Activated gamma-delta T cell treated with Interleukin-2 at 50 U/mL for 16 hours (primary cell): ENCODE data around the gene WDR76.
A peak's percentile ranks its signal among the peaks of the same experiment; 100 is the strongest.

Source experiments
- DNase-seq: peaks from one replicate; pipeline ENCODE4 v3.0.0-alpha.2; 2020

WDR76 gene

DNA sequence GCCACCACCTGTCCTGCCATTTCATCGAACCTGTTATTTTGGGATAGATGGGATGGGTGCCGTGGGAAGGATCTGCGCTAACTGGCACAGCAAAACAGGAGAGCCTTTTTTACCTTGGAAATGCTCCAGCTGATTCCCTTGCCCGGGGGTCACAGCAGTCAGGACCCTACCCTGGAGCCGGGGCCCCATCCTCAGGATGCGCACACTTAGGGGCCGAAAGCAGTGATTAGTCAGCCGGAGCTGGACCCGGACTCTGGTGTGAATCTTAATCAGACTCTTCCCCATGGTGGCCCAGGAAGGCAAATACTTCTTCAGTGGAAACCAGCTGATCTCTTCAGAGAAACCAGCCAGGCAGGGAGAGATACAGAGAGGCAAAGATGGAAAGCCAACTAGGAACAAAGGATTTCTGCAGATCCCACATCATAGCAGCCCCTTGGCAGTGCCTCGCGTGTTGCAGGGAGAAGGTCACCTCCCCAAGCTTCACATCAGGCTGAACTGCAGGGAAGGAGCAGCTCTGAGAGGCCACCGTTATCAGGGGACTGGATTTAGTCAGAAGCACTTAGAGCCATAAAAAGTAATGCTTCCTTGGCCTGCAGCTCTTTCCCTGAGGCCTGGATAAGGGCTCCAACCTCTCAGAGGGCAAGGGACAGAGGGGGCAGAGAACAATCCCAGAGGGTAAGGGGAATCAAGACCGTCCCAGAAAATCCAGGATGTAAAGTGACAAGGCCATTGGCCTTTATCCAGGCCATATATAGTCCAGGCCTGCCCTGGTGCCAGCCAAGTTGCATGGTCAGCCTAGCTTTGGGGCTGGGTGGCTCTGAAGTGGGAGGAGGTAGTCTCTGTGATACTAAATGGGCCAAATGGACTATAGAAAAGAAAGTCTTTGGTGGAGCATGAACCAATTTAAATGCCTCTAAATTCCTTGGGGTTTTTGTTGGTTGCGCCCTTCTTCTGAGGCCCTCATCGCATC, 52.9 kb downstream of the WDR76 start:
- DNase-seq, result no peak

DNA sequence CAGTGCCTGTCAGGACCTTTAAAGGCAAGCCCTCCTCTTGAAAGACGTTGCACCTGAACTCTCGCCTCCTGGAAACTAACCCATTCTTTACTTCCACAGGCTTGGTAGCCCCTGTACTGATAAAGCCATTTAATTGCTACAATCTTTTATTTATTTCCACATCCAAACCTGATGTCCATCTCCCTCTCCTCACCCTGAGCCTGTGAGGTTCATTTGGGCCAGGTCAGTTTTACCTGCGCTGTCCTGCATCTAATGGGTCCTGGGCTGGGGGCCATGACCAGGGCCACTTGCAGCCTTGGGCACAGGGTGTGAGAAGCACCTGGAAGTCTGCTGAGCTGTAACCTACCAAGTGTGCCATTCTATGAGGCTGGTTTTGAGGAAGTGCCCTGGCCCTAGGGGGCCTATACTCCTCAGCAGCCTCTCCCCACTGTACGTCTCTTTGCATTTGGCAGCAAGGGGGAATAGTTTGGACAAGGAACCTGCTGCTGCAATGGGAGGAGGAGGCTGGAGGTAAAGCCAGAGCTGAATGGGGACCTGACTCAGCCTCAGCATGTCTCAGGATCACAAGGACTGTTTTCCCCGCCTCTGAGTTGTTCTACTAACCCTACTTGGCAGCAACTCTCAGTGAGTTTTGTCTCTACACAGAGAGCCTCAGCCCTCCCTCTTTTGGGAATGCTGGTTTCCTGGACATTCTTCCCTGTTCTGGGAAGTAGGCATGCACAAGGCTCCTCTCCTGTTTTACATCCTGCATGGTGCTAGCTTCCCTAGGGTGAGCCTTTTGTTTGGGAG, 53.8 kb downstream of the WDR76 start:
- DNase-seq, result no peak

DNA sequence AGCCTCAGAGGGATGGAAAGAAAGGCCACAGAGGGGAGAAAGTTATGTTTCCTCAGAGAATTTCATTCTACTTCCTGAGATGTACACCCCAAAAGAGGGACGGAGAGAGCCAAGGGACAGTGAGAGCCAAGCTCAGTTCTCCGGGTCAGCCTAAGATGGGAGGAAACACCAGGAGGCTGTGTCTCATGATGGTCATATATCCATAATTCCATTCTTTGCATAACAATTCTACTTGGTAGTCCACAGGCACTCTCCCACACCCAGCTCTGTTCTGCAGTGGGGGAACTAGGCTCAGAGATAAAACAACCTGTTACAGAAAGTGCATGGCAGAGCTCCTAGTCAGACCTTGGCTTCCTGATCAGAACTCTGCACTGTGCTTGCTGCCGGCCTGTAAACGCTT, 54.4 kb downstream of the WDR76 start:
- DNase-seq, result no peak

DNA sequence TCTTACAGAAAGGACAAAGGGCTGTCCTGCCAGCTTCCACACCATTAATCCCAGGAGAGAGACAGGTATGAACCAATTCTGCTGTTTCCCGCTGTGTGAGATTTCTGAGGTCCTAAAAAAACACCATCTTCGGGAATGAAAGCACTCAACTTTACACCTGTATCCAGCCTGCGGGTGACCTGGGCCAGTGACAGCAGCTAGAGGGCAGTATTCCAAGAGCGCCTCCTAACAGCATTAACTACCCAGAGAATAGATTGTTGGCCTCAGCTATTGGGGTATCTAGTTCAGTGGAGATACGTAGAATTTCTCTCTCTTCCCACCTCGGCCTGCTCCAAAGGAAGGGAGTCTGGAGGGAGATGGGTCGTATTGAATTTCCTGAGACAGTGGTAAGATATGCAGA, 55.1 kb downstream of the WDR76 start:
- DNase-seq, result no peak

DNA sequence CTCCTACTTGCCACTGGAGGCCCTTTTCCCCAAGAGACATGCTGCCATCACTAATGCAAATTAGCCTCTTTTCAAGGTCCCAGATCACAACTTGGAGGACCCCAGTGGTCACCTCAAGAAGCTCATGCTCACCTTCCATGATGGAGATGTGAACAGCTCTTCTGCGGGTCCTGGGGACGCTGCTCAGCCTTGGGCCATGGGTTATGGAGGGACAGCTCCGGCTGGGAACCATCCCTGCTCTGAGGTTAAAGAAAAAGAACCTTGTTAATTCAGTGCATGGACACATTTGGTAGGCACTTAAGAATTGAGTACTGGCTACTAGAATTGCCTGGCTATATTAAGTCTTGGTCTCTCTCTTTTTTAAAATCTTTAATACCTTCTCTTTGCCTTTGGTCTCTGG, 56.8 kb downstream of the WDR76 start:
- no peak for DNase-seq

DNA sequence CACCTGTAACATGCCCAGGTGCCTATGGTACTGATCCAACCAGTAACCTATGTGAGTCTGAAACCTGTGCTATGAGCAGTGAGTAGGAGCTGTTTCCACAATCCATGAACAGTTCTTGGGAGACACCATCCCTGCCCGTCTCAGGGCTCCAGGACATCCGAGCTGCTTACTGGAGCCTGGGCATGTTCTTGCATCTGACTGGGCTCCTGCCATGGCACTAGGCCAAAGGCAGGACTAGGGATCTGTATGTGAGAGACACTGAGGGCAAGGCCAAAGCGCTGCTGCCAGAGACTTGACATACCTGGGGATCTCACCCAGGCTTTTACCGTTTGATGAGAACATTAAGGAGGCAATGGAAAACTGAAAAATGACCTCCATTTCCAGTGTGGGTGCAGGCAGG, 59.8 kb downstream of the WDR76 start:
- DNase-seq, result no peak

DNA sequence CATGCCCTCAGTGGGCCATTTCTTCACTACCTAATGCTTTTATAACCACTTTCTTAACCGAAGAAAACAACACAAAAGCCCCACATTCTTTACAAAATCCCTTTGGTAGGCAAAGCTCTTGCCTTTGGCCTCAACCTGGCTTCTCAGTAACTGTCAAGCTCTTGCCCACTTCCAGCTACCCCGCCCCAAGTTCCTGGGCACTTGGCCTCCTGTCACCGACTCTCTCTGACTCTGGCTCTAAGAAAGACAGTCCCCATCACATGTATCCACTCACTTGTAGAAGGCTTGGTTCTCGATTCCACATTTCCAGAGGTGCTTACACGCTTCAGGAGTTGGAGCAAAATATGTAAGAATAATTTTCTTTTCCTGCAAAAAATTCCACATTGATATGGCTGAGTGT, 61.1 kb downstream of the WDR76 start:
- DNase-seq, result no peak

DNA sequence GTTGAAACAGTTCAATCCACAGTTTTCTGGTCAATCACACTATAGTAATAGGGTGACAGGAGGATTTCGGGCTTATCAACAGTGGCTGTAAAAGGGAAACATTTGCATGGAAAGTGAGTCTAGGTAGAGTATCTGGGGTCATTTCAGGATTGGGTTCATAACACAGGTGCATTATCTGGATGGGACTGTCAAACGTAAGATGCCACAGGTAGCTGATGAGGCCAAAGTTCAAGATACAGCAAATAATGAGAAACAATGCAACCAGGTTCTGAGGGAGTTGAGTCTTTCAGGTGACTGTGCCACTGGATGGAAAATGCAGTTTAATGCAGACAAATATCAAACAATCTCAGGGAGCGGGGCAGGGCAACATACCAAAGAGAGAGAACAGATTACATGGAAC, 62.2 kb downstream of the WDR76 start:
- no peak for DNase-seq

DNA sequence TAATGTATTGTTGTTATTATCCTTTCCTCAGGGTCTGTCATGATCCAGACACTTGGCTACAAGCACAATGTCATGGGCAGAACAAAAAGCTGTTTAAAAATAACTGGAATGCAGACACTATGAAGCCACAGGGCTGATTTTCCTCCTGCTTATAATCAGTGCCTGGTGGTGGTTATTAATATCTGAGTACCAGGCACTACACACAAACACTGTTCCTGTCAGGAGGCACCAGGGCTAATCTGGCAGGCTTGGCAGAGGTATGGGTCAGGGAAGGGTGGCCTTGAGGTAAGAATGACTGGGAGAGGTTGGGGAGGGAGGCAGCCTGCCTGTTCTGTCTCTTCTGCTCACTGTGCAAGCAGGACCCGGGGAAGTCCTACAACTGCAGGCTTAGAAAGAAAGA, 67.2 kb downstream of the WDR76 start:
- DNase-seq, result no peak

DNA sequence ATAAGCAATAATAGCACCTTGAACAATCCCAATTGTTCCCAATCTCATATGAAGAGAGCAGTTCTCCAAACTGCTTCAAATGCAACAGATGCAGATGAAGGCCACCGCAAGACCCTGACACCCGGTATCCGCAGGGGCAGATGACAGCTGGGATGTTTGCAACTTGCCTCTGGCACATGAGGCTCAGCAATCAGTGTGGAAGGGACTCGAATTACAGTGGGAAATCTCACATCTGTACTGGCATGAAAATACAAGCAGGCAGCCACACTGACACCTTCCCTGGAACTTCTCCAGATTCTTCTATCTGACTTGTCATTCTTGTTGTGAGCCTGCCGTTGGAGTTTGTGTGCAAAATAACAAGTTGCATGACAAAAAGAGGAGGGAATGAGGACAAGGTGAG, 68.8 kb downstream of the WDR76 start:
- DNase-seq, result no peak

DNA sequence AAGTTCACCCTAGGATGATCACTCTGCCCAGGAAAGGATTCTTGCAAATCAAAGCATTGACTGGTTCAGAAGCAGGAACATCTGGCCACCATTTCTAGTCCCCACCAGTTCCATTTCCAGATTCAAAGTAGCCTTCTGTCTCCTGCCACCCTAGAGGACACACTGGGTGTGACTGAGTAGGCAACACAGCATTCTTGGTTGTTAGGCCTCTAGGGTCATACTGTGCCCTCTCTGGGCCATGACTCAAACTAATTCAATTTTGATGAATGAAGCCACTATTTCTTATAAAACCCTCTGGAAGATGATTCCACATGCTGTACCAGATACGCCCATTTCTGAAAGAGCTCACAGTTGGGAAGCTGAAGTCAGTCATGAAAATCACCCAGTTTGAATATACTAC, 69.7 kb downstream of the WDR76 start:
- no peak for DNase-seq

DNA sequence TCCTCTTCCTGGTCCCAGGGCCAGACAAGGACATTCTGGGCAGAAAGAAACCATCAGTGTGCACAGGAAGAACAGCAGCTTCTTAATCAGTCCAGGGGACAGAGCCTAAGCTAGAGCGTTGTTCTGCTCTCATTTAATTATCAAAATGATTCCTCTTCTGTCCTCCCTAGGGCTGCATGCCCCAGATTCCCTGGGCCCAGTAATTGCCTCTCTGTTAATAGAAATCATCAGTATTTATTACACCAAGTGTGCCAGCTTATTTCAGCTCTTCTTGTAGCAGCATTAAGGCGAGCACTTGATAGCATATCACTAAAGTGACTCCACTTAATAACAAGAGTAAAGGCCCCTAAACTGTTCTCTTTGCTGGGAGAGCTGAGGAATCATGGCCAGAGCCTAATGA, 72.1 kb downstream of the WDR76 start:
- DNase-seq, result no peak

DNA sequence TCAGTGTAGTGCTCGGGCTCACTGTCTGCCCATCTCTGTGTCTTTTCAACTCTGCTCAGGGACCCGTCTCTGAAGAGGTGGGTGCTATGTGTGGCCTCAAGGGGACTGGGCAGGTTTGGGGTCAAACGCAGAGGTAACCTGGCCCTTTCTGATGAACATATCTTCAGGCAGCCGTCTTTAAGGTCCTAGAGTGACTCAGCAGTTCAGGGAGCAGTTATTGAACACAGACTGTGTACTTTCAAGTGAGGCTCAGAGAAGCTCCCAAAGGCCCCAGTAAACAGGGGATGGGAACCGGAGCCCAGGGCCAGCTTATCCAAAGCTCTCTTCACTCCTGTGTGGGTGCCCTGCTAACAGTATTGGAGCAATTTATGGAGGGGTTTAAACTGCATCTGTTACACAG, 73.1 kb downstream of the WDR76 start:
- no peak for DNase-seq

DNA sequence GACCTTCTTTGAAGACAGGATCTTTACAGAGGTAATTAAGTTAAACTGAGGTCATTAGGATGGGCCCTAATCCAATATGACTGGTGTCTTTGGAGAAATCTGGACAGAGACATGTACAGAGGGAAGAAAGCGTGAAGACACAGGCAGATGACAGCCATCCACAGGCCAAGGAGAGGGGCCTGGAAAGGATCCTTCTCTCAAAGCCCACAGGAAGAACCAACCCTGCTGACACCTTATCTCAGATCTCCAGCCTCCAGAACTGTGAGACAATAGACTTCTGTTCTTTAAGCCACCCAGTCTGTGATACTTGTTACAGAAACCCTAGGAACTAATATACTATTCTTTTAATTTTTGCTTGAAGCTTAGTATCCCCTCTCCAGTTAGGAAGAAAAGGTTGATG, 74.2 kb downstream of the WDR76 start:
- DNase-seq, result no peak

DNA sequence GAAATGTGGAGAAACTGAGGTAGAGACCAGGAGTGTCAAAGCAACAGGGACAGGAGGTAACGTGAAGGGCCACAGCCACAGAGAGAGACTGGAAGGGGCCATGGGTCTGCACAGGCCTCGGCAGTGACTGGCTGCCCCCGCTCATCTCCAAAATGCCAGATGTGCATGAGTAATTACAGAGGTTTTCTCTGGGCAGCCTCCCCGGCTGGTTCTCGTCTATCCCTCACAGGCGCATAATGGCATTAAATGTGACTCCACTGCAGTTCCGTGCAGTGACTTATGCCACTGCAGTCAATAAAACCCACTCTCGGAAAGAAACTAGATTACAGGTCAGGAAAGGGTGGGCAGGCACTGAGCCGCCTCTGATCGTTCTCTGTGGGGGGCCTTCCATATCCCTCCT, 74.7 kb downstream of the WDR76 start:
- DNase-seq, result no peak

DNA sequence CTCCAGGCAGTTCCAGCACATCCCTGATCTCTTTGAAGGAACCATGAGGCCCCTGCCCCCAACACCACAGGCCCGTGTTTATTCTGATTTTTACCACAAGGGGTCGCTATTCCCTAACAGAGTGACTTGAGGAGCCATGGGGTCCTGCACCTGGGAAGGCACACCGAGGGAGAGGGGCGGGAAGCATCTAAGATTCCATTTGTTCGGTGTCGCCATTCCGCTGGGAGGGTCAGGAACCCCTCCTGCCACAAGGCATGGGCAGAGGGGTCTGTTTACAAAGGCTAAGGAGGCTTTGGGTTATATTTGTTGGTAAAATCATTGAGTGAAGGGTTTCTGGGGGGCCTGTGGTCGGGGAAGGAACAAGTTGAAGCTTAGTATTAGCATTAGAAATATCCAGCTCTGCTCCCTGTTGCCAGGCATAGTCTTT, 77.1 kb downstream of the WDR76 start:
- DNase-seq, result peak; percentile 47

DNA sequence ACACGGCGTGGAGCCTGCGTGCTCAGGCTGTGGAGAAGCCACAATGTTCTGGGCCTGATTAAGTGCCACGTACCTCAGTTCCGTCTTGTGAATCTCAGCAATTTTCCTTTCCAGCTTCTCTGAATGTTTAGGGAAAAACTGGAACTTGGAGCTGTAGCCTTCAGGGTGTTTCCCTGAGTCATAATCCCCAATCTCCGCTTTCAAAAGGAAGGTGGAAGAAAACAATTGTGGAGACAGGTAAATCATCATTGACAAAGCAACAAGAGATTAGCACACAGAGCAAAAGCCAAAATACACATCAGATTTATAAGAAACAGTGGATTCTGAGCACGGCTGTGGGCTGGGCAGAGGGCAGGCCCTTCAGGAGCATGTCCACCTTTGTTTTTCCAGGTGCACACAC, 79.0 kb downstream of the WDR76 start:
- no peak for DNase-seq

DNA sequence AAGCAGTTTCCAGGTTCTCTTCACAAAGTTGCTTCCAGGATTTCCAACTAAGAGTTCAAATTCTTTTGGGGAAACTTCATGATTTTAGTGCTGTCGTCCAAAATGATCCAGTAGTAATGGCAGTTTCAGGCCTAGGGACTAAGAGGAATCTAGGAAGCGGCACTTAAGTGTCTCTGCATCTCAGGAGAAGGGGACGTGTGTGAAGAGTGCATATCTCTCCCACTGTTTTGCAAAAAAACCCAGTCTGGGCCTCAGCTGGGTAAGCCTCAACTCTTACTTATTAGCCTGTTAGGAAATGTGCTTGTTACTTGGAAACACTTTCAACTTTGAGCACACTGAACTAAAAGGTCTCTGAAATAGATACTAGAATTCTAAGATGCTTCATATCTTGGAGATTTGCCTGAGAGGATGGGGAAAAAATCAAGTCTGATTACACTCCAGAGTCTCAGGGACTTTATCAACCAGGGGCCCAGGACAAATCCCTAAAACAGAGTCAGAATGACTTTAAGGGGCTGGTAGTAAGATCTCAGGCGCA, 81.8 kb downstream of the WDR76 start:
- no peak for DNase-seq

DNA sequence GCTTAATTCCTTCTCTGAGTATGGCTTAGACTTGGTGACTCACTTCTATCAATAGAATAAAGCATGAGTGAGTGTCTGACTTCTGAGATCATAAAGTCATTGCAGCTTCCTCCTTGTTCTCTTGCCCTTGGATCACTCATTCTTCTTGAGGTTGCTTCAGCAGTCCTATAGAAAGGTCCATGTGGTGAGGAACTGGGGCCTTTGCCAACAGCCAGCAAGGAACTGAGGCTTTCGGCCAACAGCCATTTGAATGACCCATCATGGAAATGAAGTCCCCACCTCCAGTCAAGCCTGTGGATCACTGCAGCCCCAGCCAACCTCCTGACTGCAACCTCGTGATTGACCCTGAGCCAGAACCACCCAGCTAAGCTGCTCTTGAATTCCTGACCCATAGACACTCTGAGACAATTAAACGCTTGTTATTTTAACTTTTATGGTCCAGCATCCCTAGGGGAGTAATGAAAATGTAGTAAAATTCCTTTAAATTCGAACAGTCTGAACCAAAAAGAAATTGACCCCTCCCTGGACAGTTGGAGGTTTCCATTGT, 84.5 kb downstream of the WDR76 start:
- DNase-seq, result no peak

DNA sequence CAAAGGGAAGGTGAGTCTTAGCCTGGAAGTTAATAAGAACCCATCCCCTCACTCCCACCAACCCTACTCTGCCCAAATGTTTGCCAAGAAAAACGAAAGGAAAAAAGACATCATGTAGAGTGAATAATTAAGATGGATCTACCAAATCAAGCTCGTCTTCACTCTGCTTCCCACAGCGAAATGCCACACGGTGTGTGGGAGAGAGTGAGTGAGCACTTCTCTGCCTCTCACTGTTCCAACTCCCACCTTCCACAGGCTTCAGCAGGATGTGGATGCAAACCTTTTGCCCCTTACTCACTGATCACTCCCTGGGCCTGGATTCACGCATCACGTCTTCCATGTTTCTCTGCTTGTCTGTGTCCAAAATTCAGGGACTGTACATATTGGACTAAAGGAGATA, 85.4 kb downstream of the WDR76 start:
- no peak for DNase-seq

DNA sequence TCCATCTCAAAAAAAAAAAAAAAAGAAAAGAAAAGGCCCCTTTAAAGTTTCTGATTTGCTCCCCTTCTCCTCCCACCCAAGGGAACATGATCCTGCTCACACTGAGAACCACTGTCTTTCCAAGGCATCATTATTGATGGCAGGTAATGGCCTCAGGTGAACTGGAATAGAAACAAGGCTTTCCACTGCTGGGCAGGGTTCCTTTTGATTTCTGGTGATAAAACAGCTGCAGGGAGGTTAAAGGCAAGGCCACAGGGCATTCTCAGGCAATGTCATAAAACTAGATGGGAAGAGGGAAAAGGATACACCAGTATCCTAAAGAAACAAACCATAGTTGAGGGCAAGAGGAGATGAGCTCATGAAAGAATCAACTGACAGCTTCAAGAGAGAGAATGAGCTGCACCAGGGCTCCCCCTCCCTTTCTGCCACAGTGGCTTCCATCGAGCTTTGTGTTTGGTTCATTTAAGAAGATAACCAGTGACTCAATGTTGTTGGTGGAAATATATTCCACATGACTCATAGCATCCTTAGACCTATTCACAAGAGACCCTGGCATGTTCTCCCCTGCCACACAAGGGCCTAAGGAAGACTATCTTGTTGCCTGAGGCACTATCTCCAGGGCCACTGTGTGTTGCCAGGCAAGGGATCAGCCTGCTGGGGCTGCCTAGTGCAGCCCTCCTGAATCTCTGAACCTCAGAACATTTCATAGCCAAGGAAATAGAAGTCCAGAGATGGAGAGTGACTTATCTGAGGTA, 86.4 kb downstream of the WDR76 start:
- DNase-seq, result no peak

DNA sequence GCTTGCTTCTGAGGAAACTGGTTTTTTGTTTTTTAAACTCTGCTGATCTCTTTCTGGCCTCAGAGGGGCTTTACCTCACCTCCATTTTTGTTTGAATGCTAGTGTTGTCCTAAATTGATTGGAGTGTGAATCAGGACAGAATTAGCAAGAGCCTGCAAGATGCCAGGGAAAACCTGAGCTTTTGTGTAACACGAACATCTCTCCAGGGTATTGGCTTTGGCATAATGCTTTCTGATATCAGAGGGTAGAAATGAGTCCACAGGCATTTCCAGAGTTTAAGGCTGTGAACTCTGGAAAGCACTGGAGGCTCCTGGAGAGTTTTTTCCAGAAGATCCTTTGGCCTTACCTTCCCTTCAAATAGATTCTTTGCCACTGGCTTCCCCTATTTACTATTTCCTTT, 87.1 kb downstream of the WDR76 start:
- DNase-seq, result no peak
